Prostate gland (tissue), 2 donors: ENCODE results near the gene RORB.

Source experiments
- CTCF ChIP-seq, 4 experiments: fragments of 200-600 bp in 2 of 4; fragments of 450-650 bp in 2 of 4; sonication (generic) in 2 of 4; IDR thresholded peaks; 1 replicate in 3 of 4; 2 replicates in 1 of 4; pipeline ENCODE4 v1.5.1; 2016 to 2019; ENCODE audit warnings: antibody characterized with exemption in 4 of 4, mild to moderate bottlenecking in 2 of 4, moderate library complexity in 2 of 4
- POLR2A ChIP-seq: fragments of 450-650 bp; IDR thresholded peaks from one replicate; pipeline ENCODE4 v1.6.1; 2016; ENCODE audit warnings: antibody characterized with exemption, mild to moderate bottlenecking

DNA sequence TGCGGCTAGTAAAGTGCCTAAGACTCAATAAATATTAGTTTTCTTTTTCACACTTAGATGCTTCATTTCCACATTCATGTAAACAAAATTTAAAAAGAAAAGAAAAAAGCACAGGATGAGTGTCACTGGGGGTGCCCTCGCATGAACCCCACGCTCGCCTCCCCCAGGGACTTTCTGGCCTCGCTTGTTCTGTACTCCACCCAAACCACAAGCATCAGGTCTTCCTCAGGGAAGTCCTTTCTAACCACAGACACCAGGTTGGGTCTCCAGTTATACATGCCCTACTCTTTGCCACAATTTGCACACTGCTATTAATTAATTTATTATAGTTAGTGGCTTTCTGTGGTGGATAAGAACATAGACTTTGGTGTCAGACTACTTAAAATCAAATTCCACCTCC is 92.4 kb downstream of the RORB start:
- TF ChIP-seq CTCF (IDR thresholded peaks at IDR 0.05) (no peak), POLR2A (no peak)
